CD4-positive, alpha-beta T cell treated with Interleukin-21 for 1 hour (primary cell): ENCODE results near the gene MRPL3.

Source experiments
- DNase-seq: peaks from one replicate; pipeline ENCODE4 v3.0.0-alpha.2; 2020

Gene MRPL3

DNA sequence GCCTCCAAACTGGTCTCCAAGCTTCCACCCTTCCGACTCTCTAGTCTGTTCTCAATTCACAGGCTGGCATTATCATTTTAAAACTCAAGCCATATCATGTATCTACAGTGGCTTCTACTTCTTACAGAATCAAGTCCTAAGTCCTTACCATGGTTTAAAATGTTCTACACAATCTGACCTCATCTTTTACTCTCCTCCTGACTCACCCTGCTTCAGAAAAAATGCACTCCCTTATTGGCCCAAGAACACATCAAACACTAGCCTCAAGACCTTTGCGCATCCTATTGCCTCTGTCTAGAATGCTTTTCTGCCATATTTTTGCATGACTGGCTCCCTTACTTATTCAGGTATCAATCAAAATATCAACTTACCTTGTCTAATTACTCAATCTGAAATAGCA is 11.0 kb downstream of the MRPL3 start:
- no peak for DNase-seq

DNA sequence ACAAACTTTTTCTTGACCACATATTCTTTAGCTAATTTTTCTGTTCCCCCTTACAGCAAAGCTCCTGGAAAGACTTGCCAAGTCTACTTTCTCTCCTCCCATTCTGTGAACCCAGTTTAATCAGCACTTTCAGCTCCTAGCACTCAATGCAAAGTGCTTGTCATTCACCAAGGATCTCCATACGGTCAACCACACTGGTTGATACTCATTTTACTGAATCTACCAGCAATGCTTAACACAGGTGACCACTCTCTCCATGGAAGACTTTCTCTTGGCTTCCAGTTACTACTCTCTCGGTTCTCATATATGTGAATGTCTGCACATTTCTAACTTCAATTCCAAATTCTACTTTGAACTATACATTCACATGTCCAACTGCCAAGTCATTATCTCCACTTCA is 11.7 kb downstream of the MRPL3 start:
- no peak for DNase-seq

DNA sequence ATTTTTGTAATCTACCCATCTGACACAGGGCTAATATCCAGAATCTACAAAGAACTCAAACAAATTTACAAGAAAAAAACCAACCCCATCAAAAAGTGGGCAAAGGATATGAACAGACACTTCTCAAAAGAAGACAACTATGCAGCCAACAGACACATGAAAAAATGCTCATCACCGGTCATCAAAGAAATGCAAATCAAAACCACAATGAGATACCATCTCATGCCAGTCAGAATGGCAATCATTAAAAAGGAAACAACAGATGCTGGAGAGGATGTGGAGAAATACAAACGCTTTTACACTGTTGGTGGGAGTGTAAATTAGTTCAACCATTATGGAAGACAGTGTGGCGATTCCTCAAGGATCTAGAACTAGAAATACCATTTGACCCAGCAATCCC is 16.2 kb downstream of the MRPL3 start:
- peak; percentile 45 for DNase-seq

DNA sequence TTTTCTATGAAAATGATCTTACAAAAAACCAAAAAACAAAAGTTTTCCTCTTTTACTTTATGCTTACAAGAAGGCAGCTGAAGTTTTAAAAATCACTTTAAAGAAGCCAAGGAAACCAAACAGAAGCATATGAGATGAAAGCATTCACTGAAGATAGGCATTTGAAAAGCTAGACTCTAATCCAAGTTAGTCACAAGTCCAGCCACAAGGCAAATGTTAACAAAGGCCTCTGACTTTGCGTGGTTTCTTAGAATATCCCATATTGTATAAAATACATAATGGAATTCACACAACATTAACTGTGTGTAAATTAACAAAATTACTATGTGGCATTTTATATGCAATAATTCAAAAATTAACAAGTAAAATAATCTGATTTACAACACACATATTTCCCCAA is 17.7 kb downstream of the MRPL3 start:
- no peak for DNase-seq

DNA sequence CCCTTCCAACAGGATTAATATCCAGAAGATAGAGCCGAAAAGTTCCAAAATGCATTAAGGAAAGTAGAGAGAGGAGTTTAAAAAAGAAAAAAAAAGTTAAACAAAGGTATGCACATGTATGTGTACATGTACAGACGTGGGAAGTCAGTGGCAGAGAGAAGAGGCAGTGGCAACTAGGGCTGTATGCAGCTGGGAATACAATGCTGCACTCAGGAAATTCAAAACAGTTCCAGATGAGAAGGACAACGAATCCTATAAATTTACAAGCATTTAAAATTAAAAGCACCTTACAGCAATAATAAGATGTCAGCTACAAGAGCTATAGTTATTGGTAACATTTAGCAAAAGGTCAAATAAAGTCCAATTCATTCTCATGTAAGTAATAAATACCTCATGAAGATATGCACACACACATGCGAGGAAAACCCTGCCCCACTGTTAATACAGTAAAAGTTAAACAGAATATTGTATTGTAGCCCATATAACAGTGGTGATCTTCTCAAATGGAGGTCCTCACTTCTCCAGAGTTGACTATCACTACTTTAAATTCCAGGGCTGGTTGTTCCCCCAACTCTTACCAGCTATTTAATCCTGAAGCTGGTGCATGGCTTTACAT is 18.2 kb downstream of the MRPL3 start:
- no peak for DNase-seq

DNA sequence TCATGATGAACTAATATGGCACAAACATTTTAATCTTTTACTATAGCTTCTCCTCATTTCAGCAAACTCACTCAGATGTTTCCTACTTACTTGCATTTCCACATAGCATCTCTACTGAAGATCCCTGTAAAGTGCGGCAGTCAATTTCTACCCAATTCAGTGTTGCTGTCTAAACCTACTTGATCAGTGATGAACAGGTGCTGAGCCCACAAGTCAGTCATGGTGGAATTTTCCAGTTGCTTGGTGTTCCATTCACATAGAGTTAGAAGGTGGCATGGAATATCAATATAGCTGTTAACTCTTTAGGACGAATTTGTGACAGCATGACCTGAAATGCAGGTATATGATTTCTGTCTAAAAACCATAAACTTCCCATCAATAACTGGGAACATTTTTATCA is 22.7 kb downstream of the MRPL3 start:
- no peak for DNase-seq

DNA sequence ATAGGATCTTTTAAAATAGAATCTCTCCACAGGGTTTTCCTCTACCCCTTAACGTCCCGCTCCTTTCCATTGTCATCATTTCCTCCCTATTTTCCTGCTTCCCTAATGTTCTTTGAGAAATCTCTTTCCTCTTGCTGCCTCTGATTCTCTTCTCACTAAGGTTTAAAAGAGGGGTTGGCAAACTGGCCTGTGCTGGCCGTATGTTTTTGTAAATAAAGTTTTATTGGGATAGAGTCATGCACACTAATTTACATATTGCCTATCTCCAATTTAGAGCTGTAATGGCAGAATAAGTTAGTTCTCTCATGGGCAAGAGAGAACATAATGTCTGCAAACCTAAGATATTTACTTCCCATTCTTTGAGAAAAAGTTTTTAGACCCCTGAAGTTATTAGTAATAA is 25.0 kb downstream of the MRPL3 start:
- no peak for DNase-seq

DNA sequence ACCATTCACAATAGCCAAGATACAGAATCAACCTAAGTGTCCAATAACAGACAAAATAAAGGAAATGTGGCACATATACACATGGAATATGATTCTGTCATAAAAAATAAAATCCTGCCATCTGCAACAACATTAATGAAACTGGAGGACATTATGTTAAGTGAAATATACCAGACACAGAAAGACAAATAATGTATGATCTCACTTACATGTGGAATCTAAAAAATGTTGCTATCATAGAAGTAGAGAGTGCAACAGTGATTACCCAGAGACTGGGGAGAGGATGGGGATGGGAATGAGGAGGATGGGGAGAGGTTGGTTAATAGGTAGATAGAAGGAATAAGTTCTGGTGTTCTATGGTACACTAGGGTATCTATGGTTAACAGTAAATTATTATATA is 28.7 kb downstream of the MRPL3 start:
- DNase-seq = no peak

DNA sequence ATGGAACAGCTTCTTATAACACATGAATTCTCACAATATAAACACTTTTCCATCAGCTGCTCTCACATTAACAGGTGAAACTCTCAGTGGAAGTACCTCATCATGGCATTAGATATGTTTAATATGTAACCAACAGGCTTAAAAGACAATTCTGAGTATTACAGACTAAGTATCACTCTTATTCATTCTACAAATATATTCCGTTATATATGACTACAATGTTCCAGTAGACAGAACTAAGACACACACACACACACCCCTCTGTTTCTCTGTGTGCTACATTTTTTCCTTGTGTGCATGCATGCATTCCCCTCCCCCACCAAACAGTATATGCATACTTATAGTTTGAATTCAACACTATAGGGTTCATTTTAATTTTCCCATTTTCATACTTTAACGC is 32.4 kb downstream of the MRPL3 start:
- DNase-seq = no peak

DNA sequence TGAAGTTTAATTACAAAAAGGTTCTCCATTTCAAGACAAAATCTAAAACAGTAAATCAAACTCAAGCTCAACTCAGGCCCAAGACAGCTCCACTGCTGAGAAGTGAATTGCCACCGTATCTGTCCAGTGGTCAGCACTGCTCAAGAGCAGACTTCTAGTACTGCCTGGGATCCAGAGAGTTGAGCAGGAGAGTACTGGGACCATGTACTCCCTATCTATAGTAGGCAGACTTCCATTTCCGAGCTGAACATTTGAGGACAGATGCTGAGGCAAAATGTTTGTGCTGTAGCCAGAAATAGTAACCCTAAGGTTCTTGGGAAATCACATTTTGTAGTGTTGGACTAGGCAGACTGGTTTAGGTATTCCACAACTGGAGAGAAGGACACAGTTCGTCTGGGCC is 44.1 kb downstream of the MRPL3 start:
- DNase-seq = no peak

DNA sequence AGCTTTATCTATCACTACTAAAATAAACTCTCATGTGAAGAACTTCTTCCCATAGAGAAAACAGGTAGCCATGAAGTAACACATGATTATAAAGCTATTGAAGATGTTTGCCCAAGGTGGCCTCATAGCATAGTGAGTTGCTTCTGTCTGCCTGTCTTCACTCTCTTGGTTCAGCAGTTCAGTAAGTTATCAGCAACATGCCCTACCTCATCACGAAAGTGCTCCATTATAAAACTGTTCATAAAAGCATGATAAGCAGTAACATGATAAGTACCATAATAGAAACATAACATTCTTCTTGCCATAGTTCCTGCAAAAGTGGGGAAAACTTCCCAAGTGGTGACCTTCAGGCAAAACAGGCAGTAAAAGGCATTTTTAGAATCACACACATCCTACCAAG is 45.6 kb downstream of the MRPL3 start:
- DNase-seq = no peak

DNA sequence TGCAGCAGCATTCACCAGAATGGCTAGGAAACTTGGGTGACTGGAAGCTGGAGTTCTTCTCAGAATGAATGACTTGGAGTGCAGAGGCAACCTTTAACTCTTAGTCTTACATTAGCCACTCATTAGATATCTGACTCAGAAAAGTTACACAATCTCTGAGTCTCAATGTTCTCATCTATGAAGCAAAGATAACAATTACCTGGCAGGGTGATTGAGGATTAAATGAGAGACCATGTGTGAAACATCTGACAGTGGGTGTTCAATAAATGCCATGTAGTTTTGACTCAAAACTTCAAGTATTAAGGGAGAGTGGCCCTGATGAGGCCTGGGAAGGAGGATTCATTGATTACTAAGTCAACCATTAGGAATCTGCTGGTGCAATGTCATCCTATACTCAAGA is 48.3 kb downstream of the MRPL3 start:
- DNase-seq = no peak

DNA sequence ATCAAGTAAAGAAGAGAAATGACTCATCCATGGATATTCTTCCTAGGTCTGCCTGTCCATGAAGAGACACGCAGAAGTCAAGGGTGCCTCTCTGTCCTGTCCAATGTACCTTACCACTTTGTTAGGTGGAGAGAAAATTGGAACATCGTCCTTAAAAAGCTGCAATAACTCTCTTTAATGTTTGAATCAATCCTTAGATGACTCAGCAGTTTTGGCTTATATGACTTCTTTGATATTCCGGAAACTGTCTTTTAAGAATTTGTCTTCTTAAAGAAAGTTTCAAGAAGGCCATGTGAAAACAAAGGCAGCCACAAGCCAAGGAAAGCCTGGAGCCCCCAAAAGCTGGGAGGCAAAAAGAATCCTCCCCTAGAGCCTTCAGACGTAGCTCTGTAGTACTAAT is 49.2 kb downstream of the MRPL3 start:
- no peak for DNase-seq

DNA sequence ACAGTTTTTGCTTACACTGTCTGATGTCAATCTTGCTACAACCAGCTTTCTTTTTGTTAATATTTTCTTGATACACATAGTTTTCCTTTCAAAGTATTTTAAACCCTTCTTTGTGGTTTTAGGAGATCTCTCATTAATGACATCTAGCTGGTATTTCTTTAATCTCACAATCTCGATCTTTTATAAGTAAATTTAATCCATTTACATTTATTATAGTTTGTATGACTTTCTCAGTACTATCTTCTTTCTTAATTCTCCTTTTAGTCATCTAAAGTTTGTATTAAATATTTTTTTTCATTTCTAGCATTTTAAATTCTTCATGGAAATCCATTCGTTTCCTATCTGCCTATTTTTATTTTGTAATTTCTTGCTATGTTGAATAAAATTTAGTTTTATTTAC is 55.4 kb downstream of the MRPL3 start:
- no peak for DNase-seq

DNA sequence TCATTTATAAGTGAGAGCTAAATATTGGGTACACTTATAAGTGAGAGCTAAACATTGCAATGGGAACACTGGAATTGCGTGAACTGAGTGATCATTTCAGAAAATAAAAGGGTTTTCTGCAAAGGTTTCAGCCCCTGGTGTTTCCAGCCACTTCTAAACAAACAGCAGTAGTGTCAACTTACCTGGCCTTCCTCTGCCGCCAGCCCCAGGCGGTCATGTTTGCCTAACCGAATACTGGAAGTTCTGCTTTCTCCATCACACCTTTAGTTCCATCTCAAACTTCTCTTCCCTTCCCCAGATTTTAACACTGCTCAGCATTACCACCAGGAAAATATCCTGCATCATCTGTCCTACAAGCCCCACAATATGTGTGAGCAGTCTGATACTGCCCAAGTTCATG is 58.6 kb downstream of the MRPL3 start:
- no peak for DNase-seq

DNA sequence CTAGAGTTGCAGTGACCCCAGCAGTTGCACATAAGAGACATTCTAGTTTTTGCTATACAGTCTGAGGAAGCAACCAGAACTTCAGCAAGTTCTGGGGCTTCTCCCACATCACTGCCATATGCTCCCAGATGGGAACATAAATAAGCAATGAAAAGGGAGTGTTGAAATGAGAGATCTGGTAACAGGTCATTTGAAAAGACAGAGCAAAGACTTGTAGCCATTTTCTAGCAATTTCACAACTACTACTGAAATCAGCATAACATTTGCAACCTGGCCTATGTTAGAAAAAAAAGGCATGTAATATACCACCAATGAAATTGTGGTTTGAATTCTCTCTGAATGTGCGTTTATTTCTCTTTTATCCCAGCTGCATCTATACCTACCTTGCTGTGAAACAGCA is 63.7 kb downstream of the MRPL3 start:
- no peak for DNase-seq

DNA sequence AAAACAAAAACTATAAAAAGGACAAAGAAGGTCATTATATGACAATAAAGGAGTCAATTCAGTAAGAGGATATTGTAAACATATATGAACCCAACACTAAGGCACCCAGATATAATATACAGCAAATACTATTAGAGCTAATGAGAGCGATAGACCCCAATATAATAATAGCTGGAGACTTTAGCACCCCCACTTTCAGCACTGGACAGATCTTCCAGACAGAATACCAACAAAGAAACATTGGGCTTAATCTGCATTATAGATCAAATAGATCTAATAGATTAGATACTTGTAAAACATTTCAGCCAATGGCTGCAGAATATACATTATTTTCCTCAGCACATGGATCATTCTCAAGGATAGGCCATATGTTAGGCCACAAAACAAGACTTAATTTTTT is 67.8 kb downstream of the MRPL3 start:
- no peak for DNase-seq

DNA sequence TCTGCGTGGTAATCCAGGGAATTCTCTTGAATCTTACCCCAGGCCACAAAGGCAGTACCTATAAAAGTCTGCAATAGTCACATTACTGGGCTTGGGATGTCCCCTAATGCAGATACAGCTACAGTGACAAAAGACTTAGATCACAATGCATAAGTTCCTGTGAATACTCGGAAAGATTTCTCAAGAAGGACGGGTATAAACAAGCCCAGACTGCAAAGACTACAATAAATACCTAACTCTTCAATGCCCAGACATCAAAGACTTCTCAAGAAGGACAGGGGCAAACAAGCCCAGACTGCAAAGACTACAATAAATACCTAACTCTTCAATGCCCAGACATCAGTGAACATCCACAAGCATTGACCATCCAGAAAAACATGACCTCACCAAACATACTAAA is 70.3 kb downstream of the MRPL3 start:
- DNase-seq = no peak

DNA sequence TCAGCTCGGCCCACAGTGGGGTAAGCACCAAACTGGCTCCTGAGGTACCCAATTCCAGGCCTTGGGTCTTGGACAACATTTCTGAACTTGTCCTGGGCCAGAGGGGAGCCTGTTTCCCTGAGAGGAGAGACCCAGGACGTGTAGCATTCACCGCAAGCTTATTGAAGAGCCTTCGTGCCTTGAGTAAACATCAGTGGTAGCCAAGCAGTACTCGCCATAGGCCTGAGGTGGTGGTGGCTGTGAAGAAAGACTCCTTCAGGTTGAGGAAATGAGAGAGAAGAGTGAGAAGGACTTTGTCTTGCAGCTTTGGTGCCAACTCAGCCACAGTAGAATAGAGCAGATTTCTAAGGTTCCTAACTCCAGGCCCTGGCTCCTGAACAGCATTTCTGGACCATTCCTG is 71.0 kb downstream of the MRPL3 start:
- no peak for DNase-seq

DNA sequence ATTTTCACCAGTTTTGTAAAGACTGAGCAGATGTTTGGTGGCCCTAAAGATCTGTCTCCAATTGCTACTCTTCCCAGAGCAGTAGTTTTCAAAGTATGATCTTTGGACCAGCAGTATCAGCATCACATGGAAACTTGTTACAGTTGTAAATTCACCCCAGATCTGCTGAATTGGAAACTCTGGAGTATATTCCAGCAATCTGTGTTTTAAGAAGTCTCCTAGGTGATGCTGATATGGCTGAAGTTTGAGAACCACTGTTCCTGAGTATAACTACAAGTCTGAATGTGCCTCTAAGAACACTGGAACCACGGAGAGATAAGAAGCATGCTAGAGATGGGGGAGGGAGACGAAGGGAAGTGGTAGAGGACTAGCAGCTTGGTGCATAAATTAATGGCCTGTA is 75.5 kb downstream of the MRPL3 start:
- DNase-seq = no peak

DNA sequence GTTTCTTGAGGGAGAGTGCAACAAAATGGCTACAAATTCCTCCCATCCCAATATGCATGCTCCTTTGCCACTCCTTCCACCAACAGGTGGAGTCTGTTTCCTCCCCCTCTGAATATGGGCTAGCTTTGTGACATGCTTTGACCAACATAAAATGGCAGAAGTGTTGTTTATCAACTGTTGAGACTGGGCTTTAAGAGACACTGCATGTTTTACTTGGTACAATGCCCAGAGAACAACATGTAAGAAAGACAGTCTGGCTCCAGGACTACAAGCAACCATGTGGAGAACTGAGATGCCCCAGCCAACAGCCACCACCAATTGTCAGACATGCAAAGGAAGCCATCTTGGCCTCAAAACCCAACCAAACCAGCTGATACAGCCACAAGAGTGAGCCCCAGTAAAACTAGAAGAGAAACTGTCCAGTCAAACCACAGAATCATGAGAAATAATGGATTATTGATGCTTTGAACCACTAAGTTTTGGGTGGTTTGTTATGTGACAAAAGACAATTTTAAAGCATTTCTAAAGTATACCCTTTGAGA is 80.7 kb downstream of the MRPL3 start:
- no peak for DNase-seq

DNA sequence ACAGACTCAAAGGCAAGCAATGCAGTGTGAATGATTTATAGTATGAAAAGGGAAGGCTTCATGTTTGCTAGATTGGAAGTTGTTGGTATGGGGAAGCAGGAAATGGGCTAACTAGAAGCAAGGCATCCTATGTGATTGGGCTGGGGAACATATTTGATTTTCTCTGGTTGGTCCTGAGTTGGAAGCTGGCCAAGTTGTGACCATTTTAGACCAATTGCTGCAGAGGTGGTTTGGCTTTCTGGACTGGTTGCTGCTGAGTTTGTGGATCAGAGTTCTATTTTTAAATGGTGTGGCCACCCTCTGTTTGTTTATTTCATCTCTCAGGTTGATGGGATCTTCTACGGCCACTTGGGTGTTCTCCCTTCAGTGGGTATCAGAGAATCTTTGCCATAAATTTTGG is 81.5 kb downstream of the MRPL3 start:
- DNase-seq = no peak

DNA sequence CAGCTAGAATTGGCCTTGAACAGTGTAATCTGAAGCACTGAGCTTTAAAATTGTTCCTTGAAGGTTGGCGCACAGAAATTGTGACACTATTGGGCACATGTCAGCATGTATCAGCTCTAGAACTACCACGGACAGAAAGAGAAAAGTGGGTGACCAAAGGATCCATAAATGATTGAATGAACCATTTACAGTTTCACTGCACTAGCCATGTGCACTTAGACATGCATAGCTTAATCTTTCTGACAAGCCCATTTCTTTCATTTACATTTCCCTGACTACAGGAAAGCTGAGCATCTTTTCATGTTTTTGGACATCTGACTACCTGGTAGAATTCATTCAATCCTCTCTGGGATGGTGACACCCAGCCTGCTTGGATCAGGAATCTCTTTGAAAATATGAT is 85.0 kb downstream of the MRPL3 start:
- no peak for DNase-seq
